Tibial artery (tissue), 4 donors: ENCODE results near the gene CTSF.

Experiments used
- DNase-seq, 2 donors: peaks; one replicate each; pipeline ENCODE4 v3.0.0-alpha.2; 2019
- H3K27ac ChIP-seq, 2 donors: fragments of 200-600 bp; sonication (generic) in 1 of 2; 1 replicate in 1 of 2; 2 replicates in 1 of 2; pipeline ENCODE4 v1.5.1; 2018 to 2019; ENCODE audit warnings: mild to moderate bottlenecking in 1 of 2
- H3K27me3 ChIP-seq, 2 donors: fragments of 200-600 bp; sonication (generic) in 1 of 2; one replicate each; pipeline versions ENCODE4 v1.5.1 to v1.6.0; 2016 to 2019
- H3K36me3 ChIP-seq, 3 donors: fragments of 200-600 bp; sonication (generic) in 2 of 3; one replicate each; pipeline ENCODE4 v1.5.1; 2016 to 2019; ENCODE audit warnings: mild to moderate bottlenecking in 2 of 3
- H3K4me1 ChIP-seq, 4 donors: fragments of 200-600 bp; sonication (generic) in 2 of 4; 1 replicate in 3 of 4; 2 replicates in 1 of 4; pipeline ENCODE4 v1.5.1; 2016 to 2019
- H3K4me3 ChIP-seq, 2 donors: fragments of 200-600 bp; sonication (generic) in 1 of 2; 1 replicate in 1 of 2; 2 replicates in 1 of 2; pipeline ENCODE4 v1.5.1; 2018 to 2019; ENCODE audit warnings: mild to moderate bottlenecking in 2 of 2
- H3K9me3 ChIP-seq, 3 donors: fragments of 200-600 bp; sonication (generic) in 1 of 3; one replicate each; pipeline ENCODE4 v1.5.1; 2016 to 2019
- CTCF ChIP-seq, 2 experiments: fragments of 200-600 bp in 1 of 2; fragments of 450-650 bp in 1 of 2; IDR thresholded peaks; one replicate each; pipeline ENCODE4 v1.5.1; 2017 to 2019; ENCODE audit warnings: antibody characterized with exemption in 2 of 2, mild to moderate bottlenecking in 1 of 2, moderate library complexity in 1 of 2
- intact Hi-C: fragments of 100-400 bp; cut with DNase I; formaldehyde crosslinking; loops from one replicate; pipeline ENCODE4 v1.15.0; 2023; ENCODE audit warnings: low total_unique reads

Gene CTSF

DNA sequence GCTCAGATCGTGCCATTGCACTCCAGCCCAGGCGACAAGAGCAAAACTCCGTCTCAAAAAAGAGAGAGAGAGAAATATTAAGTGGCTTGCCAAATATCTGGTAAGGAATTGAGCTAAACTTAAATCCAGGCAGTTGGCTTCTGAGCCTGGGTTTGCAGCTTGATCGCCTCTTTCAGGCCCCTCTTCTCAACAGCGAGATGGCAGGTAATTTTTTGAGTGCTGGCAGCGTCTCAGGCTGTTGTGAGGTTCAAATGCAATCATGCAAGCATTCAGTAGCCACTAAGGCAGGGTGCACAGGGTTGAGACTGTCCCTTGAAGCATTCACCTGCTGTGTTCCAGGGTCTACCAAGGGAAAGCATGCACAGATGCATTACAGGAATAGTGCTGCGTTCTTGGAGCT, 670 bp upstream of the CTSF start:
- peaks cover 0 to 21% (median 11%) of the 10 kb centered on the region in 4 donors for H3K4me1 ChIP-seq
- no peaks in the 10 kb centered on the region for H3K9me3 ChIP-seq
- no peak for TF ChIP-seq CTCF (IDR thresholded peaks at IDR 0.05)
- peak overlapping the region; percentile 61 to 73 for H3K27ac ChIP-seq
- H3K4me3 ChIP-seq: no peak overlapping the region
- H3K27me3 ChIP-seq: no peaks in the 10 kb centered on the region
- H3K36me3 ChIP-seq: peaks cover 0 to 23% (median 3%) of the 10 kb centered on the region in 3 donors
- DNase-seq: no peak
- intact Hi-C loops: no loop called here

GRCh38 chr11:66567787-66568123, 651 bp downstream of the CTSF start:
- Histone ChIP-seq H3K27me3 (no peaks in the 10 kb centered on the region), H3K27ac (peak overlapping the region; percentile 61 to 73), H3K36me3 (peaks cover 0 to 36% (median 3%) of the 10 kb centered on the region in 3 donors), H3K4me1 (peaks cover 0 to 21% (median 11%) of the 10 kb centered on the region in 4 donors), H3K4me3 (peak overlapping the region; percentile 63 to 76), H3K9me3 (no peaks in the 10 kb centered on the region)
- intact Hi-C loops: no loop called here
- TF ChIP-seq CTCF (IDR thresholded peaks at IDR 0.05): no peak
- DNase-seq: no peak

- intact Hi-C loops: no loop called here
- Histone ChIP-seq H3K4me1 (peaks cover 0 to 21% (median 11%) of the 10 kb centered on the region in 4 donors), H3K36me3 (peaks cover 0 to 41% (median 3%) of the 10 kb centered on the region in 3 donors), H3K9me3 (no peaks in the 10 kb centered on the region), H3K4me3 (no peak overlapping the region), H3K27me3 (no peaks in the 10 kb centered on the region), H3K27ac (no peak overlapping the region)
- no peak for DNase-seq
- TF ChIP-seq CTCF (IDR thresholded peaks at IDR 0.05): no peak
Measured at GRCh38 chr11:66566221-66566620, 2.2 kb downstream of the CTSF start.

DNA sequence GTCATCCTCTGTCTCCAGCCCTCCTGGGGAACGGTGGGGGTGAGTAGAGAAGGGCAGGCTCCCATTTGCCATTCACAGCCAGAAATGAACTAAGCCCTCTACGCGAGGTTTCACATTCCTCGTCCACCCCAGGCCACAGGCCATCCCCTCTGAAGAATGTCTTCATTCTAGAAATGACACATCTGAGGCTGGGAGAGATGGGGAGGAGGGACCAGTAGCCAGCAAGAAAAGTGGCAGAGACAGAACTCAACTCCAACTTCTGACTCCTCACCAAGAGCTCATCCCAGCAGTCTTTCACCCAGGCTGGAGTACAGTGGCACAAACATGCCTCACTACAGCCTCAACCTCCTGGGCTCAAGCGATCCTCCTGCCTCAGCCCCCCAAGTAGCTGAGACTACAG, 3.4 kb downstream of the CTSF start:
- intact Hi-C loops: no loop called here
- no peak for DNase-seq
- H3K36me3 ChIP-seq: peaks cover 0 to 41% (median 3%) of the 10 kb centered on the region in 3 donors

GRCh38 chr11:66564538-66564937, 3.9 kb downstream of the CTSF start:
- Histone ChIP-seq H3K27ac (no peak overlapping the region), H3K9me3 (no peaks in the 10 kb centered on the region), H3K27me3 (no peaks in the 10 kb centered on the region), H3K36me3 (peaks cover 0 to 41% (median 3%) of the 10 kb centered on the region in 3 donors), H3K4me3 (no peak overlapping the region), H3K4me1 (peaks cover 0 to 21% (median 12%) of the 10 kb centered on the region in 4 donors)
- DNase-seq: no peak
- intact Hi-C loops: no loop called here
- TF ChIP-seq CTCF (IDR thresholded peaks at IDR 0.05): no peak

More for the DNA sequence above, 3.4 kb downstream of the CTSF start:
- Histone ChIP-seq H3K4me1 (peaks cover 0 to 21% (median 11%) of the 10 kb centered on the region in 4 donors), H3K27ac (no peak overlapping the region), H3K9me3 (no peaks in the 10 kb centered on the region), H3K4me3 (no peak overlapping the region), H3K27me3 (no peaks in the 10 kb centered on the region)
- TF ChIP-seq CTCF (IDR thresholded peaks at IDR 0.05): no peak

DNA sequence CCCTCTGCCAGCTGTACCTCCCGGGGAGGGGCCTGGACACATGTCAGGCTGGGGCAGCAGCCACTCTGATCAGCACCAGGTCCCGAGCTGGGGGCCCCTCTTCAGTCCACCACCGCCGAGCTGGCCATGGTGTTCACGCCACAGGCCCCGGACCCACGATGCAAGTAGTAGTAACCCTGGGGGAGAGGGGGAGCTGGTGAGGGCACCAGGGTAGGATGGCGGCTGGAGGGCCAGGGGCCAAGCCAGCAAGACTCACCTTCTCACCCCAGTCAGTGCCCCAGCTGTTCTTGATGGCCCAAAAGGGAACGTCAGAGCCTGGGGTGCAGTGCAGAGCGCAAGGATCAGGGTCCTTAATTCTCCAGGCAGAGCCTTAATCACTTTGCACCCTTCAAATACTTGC, 4.6 kb downstream of the CTSF start:
- peaks cover 0 to 41% (median 3%) of the 10 kb centered on the region in 3 donors for H3K36me3 ChIP-seq
- intact Hi-C loops: no loop called here

More for the DNA sequence above, 4.6 kb downstream of the CTSF start:
- TF ChIP-seq CTCF (IDR thresholded peaks at IDR 0.05): no peak
- peaks cover 0 to 24% (median 18%) of the 10 kb centered on the region in 4 donors for H3K4me1 ChIP-seq
- H3K27me3 ChIP-seq: no peaks in the 10 kb centered on the region
- no peak overlapping the region for H3K27ac ChIP-seq
- DNase-seq: no peak
- no peak overlapping the region for H3K4me3 ChIP-seq
- no peaks in the 10 kb centered on the region for H3K9me3 ChIP-seq
